ENCODE data around the gene SMPD4. TPM values are rescaled to one million over a fixed set of nuclear protein-coding genes. Genes with fewer than 3 reads are reported as not detected.
"Not testable (repeated sequence)": the region's sequence is repeated elsewhere in the genome, so short reads cannot be mapped to it uniquely, and the experiment has no call there.

Gene SMPD4
- polyA plus RNA-seq, 1 donor from 2014 or later = 40.6 TPM

DNA sequence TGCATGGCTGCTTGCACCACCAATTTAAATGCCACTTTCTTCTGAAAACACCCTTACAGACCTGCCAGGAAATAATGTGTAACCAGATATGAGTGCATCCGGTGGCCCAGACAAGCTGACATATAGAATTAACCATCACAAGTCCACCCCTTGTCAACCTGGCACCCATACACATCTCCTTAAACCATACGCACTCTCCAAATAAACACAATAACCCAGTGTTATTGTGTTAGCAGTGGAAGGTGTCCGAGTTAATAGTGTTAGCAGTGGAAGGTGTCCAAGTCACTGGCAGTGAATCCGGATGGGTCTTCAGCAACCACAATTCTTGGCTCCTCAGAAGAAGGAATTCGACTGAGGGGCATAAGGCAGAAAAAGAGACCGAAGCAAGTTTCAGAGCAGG lies 32.9 kb downstream of the SMPD4 start:
- not testable (repeated sequence) for H3K79me2 ChIP-seq (replicated peaks; ENCODE audit: insufficient read depth, low read length); H3K9me3 ChIP-seq (ENCODE audit: low read length); H3K9ac ChIP-seq (ENCODE audit: low read length); H3F3A ChIP-seq (ENCODE audit: insufficient read depth, low read length, poor library complexity, severe bottlenecking); H4K20me1 ChIP-seq (ENCODE audit: insufficient read depth); H3K27ac ChIP-seq (ENCODE audit: low read length); H2AFZ ChIP-seq (ENCODE audit: low read depth, low read length); H3K9me2 ChIP-seq (ENCODE audit: insufficient read depth, low read length); H3K4me2 ChIP-seq (ENCODE audit: low read length); H3K4me3 ChIP-seq (ENCODE audit: low read length); H3K36me3 ChIP-seq (ENCODE audit: insufficient read depth, low read length); H3K27me3 ChIP-seq (ENCODE audit: insufficient read depth, low read depth, low read length)

DNA sequence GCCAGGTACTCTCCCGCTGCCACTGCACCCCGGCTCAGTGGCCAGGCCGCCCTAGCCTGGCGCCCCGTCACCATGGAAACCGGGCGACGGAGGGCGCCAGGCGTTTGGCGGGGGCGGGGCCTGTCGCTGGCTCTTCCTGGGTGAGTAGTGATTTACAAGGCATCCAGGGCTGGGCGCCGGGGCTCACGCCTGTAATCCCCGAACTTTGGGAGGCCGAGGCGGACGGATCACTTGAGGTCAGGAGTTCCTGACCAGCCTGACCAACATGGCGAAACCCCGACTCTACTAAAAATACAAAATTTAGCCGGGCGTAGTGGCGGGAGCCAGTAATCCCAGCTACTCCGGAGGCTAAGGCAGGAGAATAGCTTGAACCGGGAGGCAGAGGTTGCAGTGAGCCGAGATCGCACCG lies 36.4 kb downstream of the SMPD4 start, which contains the start of gene CCDC74B:
CCDC74B (minus strand) TSS at position 107 of the 409 bp plus-strand sequence. CDS start 116 bp downstream, outside the sequence.
- peak within 1 kb of the TSS; percentile 44 for H3K9ac ChIP-seq (ENCODE audit: low read length)
- TF ChIP-seq, protein P1, sequence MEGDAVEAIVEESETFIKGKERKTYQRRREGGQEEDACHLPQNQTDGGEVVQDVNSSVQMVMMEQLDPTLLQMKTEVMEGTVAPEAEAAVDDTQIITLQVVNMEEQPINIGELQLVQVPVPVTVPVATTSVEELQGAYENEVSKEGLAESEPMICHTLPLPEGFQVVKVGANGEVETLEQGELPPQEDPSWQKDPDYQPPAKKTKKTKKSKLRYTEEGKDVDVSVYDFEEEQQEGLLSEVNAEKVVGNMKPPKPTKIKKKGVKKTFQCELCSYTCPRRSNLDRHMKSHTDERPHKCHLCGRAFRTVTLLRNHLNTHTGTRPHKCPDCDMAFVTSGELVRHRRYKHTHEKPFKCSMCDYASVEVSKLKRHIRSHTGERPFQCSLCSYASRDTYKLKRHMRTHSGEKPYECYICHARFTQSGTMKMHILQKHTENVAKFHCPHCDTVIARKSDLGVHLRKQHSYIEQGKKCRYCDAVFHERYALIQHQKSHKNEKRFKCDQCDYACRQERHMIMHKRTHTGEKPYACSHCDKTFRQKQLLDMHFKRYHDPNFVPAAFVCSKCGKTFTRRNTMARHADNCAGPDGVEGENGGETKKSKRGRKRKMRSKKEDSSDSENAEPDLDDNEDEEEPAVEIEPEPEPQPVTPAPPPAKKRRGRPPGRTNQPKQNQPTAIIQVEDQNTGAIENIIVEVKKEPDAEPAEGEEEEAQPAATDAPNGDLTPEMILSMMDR (IDR thresholded peaks at IDR 0.05; ENCODE audit: poor library complexity, severe bottlenecking) = peak; percentile 18
- not testable (repeated sequence) for H2AFZ ChIP-seq (ENCODE audit: low read depth, low read length)

GRCh38 chr2:130143266-130144039 lies 37.9 kb downstream of the SMPD4 start:
- not testable (repeated sequence) for H3K9me2 ChIP-seq (ENCODE audit: insufficient read depth, low read length); H3K4me3 ChIP-seq (ENCODE audit: low read length); H3K4me2 ChIP-seq (ENCODE audit: low read length)

More for the DNA sequence above, 36.4 kb downstream of the SMPD4 start, which contains the start of gene CCDC74B:
- peak within 1 kb of the TSS; percentile 56 for H3K4me3 ChIP-seq (ENCODE audit: low read length)
- H3K36me3 ChIP-seq (ENCODE audit: insufficient read depth, low read length); H3K79me2 ChIP-seq (replicated peaks; ENCODE audit: insufficient read depth, low read length); H3K9me2 ChIP-seq (ENCODE audit: insufficient read depth, low read length); H3K27ac ChIP-seq (ENCODE audit: low read length); H3K27me3 ChIP-seq (ENCODE audit: insufficient read depth, low read depth, low read length); H3F3A ChIP-seq (ENCODE audit: insufficient read depth, low read length, poor library complexity, severe bottlenecking); H4K20me1 ChIP-seq (ENCODE audit: insufficient read depth); H3K4me2 ChIP-seq (ENCODE audit: low read length); H3K9me3 ChIP-seq (ENCODE audit: low read length): not testable (repeated sequence)

DNA sequence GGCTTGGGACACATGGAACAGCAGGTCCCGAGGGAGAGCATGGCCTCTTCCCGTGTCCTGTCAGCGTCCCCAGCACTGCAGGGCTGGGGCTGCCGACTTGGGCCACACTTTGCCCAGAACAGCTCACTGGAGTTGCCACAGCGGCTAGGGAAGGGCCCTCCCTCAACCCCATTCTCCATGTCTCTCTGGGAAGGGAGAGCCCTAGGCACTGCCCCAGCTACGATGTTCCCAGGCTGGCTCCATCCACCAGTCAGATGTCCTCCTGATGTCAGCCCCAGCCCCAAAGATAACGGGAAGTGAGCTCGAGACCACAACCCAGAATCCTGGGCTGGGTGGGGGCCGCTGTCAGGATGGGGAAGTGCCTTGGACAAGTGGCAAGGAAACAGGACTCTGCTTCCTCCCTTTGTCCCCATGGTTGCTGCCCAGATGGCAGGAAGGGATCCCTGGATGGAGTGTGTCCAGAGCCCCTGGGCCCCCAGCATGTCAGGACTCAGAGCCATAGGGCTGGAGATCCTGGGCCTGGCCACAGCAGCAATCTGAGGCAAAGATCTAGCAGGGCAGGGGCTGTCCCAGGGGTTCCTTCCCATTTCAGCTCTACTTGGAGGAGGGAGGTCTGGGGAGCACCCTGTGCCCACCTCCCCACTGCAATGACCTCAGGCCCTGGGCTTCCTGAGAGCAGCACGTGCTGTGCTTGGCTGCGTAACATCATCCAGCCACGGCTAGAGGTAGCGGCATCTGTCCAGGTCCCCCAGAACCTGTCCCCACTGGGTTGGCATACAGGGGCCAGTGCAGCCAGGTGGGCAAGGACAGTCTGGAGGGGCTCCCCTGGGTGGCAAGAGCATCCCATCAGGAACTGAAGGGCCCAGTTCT lies 38.8 kb downstream of the SMPD4 start:
- not testable (repeated sequence) for H3K27me3 ChIP-seq (ENCODE audit: insufficient read depth, low read depth, low read length); H3K4me3 ChIP-seq (ENCODE audit: low read length); H3K79me2 ChIP-seq (replicated peaks; ENCODE audit: insufficient read depth, low read length); H2AFZ ChIP-seq (ENCODE audit: low read depth, low read length); H3K27ac ChIP-seq (ENCODE audit: low read length); H3K9ac ChIP-seq (ENCODE audit: low read length); H3K36me3 ChIP-seq (ENCODE audit: insufficient read depth, low read length); H3F3A ChIP-seq (ENCODE audit: insufficient read depth, low read length, poor library complexity, severe bottlenecking); H4K20me1 ChIP-seq (ENCODE audit: insufficient read depth); H3K9me2 ChIP-seq (ENCODE audit: insufficient read depth, low read length); H3K9me3 ChIP-seq (ENCODE audit: low read length); H3K4me2 ChIP-seq (ENCODE audit: low read length)

More at GRCh38 chr2:130143266-130144039, 37.9 kb downstream of the SMPD4 start:
- H3K27ac ChIP-seq (ENCODE audit: low read length); H3K27me3 ChIP-seq (ENCODE audit: insufficient read depth, low read depth, low read length); H3K9ac ChIP-seq (ENCODE audit: low read length); H3K36me3 ChIP-seq (ENCODE audit: insufficient read depth, low read length); H3K9me3 ChIP-seq (ENCODE audit: low read length); H2AFZ ChIP-seq (ENCODE audit: low read depth, low read length); H3F3A ChIP-seq (ENCODE audit: insufficient read depth, low read length, poor library complexity, severe bottlenecking); H4K20me1 ChIP-seq (ENCODE audit: insufficient read depth); H3K79me2 ChIP-seq (replicated peaks; ENCODE audit: insufficient read depth, low read length): not testable (repeated sequence)

DNA sequence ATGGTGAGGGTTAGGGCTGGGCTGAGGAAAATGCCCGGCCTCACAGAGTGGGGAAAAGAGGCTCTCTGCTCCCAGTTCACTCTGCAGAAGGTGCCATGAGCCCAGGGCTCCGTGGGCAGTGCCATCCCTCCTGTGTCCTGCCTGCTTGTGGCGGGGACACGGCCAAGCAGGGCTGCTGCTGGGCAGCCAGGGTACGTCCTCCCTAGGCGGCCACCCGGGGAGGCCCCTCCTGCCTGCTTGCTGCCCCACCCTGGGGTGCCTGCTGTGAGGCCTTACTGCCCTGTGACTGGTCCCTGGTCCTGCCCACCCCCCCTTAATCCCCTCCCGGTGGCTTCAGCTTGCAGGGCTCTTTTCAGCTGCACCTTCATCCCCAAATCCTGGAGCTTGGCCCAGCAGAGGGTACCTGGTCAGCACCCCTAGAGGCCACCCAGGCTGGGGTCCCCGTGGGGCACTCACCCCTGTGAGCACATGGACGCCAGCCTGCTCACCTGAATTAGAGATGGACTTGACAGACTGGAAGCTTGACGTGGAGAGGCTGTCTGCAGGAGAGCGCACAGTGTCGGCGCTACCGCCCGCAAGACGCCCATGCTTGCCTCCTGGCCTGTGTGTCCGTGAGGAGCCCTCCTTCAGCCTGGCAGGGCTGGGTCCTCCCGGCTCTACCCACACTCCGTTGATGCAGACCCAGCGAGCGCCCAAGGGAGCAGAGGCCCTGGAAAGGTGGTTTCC lies 39.6 kb downstream of the SMPD4 start:
- not testable (repeated sequence) for H3K36me3 ChIP-seq (ENCODE audit: insufficient read depth, low read length)

GRCh38 chr2:130141002-130141401 lies 40.4 kb downstream of the SMPD4 start:
- not testable (repeated sequence) for H3K79me2 ChIP-seq (replicated peaks; ENCODE audit: insufficient read depth, low read length)

More for the DNA sequence above, 39.6 kb downstream of the SMPD4 start:
- not testable (repeated sequence) for H3K9me3 ChIP-seq (ENCODE audit: low read length); H3K79me2 ChIP-seq (replicated peaks; ENCODE audit: insufficient read depth, low read length); H3F3A ChIP-seq (ENCODE audit: insufficient read depth, low read length, poor library complexity, severe bottlenecking); H3K4me2 ChIP-seq (ENCODE audit: low read length); H3K27me3 ChIP-seq (ENCODE audit: insufficient read depth, low read depth, low read length); H2AFZ ChIP-seq (ENCODE audit: low read depth, low read length); H3K27ac ChIP-seq (ENCODE audit: low read length); H3K9me2 ChIP-seq (ENCODE audit: insufficient read depth, low read length); H3K9ac ChIP-seq (ENCODE audit: low read length); H4K20me1 ChIP-seq (ENCODE audit: insufficient read depth); H3K4me3 ChIP-seq (ENCODE audit: low read length)

More at GRCh38 chr2:130141002-130141401, 40.4 kb downstream of the SMPD4 start:
- not testable (repeated sequence) for H3K4me3 ChIP-seq (ENCODE audit: low read length); H3K4me2 ChIP-seq (ENCODE audit: low read length); H4K20me1 ChIP-seq (ENCODE audit: insufficient read depth); H3K9me3 ChIP-seq (ENCODE audit: low read length); H3K27ac ChIP-seq (ENCODE audit: low read length); H3K9ac ChIP-seq (ENCODE audit: low read length); H2AFZ ChIP-seq (ENCODE audit: low read depth, low read length); H3K36me3 ChIP-seq (ENCODE audit: insufficient read depth, low read length); H3F3A ChIP-seq (ENCODE audit: insufficient read depth, low read length, poor library complexity, severe bottlenecking); H3K9me2 ChIP-seq (ENCODE audit: insufficient read depth, low read length); H3K27me3 ChIP-seq (ENCODE audit: insufficient read depth, low read depth, low read length)

All from neural cell (in vitro differentiated cells).